ENCODE measurements around the gene PHB1.

Gene PHB1

DNA sequence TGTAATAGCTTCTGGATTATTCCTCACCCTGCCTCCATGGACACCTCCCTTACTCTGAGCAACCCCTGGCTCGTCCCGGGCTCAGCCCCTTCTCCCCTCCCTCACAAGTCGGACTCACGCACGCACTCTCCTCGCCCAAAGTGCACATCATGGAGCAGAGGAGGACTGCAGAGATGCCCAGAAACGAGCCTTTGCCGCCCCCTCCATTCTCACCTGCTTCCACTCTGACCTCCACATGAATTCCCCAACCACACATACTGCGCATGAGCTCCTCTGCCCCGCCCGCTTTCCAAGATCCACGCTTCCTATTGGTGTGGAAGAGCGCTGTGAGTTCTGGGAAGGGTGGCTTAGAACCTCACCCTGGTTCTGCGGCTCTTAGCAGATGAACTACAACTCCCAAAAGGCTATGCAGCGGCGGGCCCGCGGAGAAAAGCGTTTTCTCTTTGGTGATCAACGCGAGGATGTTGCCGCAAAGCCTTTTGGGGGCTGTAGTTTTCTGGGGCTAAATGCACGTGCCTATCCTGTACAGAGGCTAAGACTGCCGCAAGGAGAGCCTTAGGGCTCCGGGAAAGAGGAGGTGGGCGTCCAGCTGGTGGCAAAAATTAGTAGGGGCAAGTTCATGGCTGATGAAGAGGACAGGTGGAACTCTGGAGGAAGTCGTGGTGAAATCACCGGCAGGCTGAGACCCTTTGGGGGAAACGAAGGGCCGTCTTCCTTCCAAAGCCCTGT, at the start of gene PHB1:
TSS of gene PHB1 (minus strand) at position 261 of the 729 bp plus-strand sequence. CDS start 1,618 bp downstream, outside the sequence.
- Histone ChIP-seq H3K27me3 (ENCODE audit: insufficient read depth, low read length) (no peaks in the 10 kb centered on the region), H3K27ac (ENCODE audit: low read depth, low read length) (no peak within 1 kb of the TSS), H3K4me3 (ENCODE audit: low read depth, low read length) (peak within 1 kb of the TSS; percentile 78), H3K79me2 (ENCODE audit: control insufficient read depth, insufficient read depth, low read length, unreplicated experiment) (peaks cover 21% of the 10 kb centered on the region), H3K4me1 (ENCODE audit: control insufficient read depth, insufficient read depth, low read length, unreplicated experiment) (peaks cover 6% of the 10 kb centered on the region), H3K36me3 (ENCODE audit: insufficient read depth, low read length) (peaks cover 22% of the 10 kb centered on the region), H2AFZ (ENCODE audit: low read length, unreplicated experiment) (peak within 1 kb of the TSS; percentile 56)

DNA sequence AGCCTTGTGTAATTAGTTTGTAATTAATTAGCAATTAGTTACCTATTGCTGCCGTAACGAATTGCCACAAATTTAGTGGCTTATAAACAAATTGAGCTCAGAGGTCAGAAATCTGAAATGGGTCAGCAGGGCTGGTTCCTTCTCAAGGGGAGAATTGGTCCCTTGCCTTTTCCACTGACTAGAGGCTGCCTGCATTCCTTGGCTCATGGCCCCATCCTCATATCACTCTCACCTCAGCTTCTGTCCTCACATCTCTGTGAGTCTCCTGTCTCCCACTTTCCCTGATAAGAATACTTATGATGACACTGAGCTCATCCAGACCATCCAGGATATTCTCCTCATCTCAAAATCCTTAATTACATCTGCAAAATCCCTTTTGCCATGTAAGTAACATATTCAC, 49.4 kb upstream of the PHB1 start:
- no peak overlapping the region for H3K4me3 ChIP-seq (ENCODE audit: low read depth, low read length)
- H3K36me3 ChIP-seq (ENCODE audit: insufficient read depth, low read length) = no peaks in the 10 kb centered on the region
- no peak overlapping the region for H3K27ac ChIP-seq (ENCODE audit: low read depth, low read length)
- H3K4me1 ChIP-seq (ENCODE audit: control insufficient read depth, insufficient read depth, low read length, unreplicated experiment) = no peaks in the 10 kb centered on the region
- H3K27me3 ChIP-seq (ENCODE audit: insufficient read depth, low read length) = peaks cover 82% of the 10 kb centered on the region
- no peak overlapping the region for H2AFZ ChIP-seq (ENCODE audit: low read length, unreplicated experiment)
- no peaks in the 10 kb centered on the region for H3K79me2 ChIP-seq (ENCODE audit: control insufficient read depth, insufficient read depth, low read length, unreplicated experiment)

- peaks cover 84% of the 10 kb centered on the region for H3K27me3 ChIP-seq (ENCODE audit: insufficient read depth, low read length)
- H3K27ac ChIP-seq (ENCODE audit: low read depth, low read length) = no peak overlapping the region
- H2AFZ ChIP-seq (ENCODE audit: low read length, unreplicated experiment) = no peak overlapping the region
- H3K36me3 ChIP-seq (ENCODE audit: insufficient read depth, low read length) = no peaks in the 10 kb centered on the region
- H3K79me2 ChIP-seq (ENCODE audit: control insufficient read depth, insufficient read depth, low read length, unreplicated experiment) = no peaks in the 10 kb centered on the region
- H3K4me3 ChIP-seq (ENCODE audit: low read depth, low read length) = no peak overlapping the region
- H3K4me1 ChIP-seq (ENCODE audit: control insufficient read depth, insufficient read depth, low read length, unreplicated experiment) = no peaks in the 10 kb centered on the region
These were observed 46.9 kb upstream of the PHB1 start for GRCh38 chr17:49461580-49461979.

GRCh38 chr17:49460401-49460800, 45.7 kb upstream of the PHB1 start:
- Histone ChIP-seq H3K79me2 (ENCODE audit: control insufficient read depth, insufficient read depth, low read length, unreplicated experiment) (no peaks in the 10 kb centered on the region), H3K27ac (ENCODE audit: low read depth, low read length) (no peak overlapping the region), H3K36me3 (ENCODE audit: insufficient read depth, low read length) (no peaks in the 10 kb centered on the region), H2AFZ (ENCODE audit: low read length, unreplicated experiment) (no peak overlapping the region), H3K4me1 (ENCODE audit: control insufficient read depth, insufficient read depth, low read length, unreplicated experiment) (peaks cover 4% of the 10 kb centered on the region), H3K27me3 (ENCODE audit: insufficient read depth, low read length) (peaks cover 83% of the 10 kb centered on the region), H3K4me3 (ENCODE audit: low read depth, low read length) (no peak overlapping the region)

GRCh38 chr17:49459401-49459984, 44.8 kb upstream of the PHB1 start:
- no peaks in the 10 kb centered on the region for H3K79me2 ChIP-seq (ENCODE audit: control insufficient read depth, insufficient read depth, low read length, unreplicated experiment)
- H3K4me3 ChIP-seq (ENCODE audit: low read depth, low read length) = no peak overlapping the region
- no peaks in the 10 kb centered on the region for H3K36me3 ChIP-seq (ENCODE audit: insufficient read depth, low read length)
- no peak overlapping the region for H2AFZ ChIP-seq (ENCODE audit: low read length, unreplicated experiment)
- H3K27ac ChIP-seq (ENCODE audit: low read depth, low read length) = no peak overlapping the region
- peaks cover 76% of the 10 kb centered on the region for H3K27me3 ChIP-seq (ENCODE audit: insufficient read depth, low read length)
- H3K4me1 ChIP-seq (ENCODE audit: control insufficient read depth, insufficient read depth, low read length, unreplicated experiment) = peaks cover 4% of the 10 kb centered on the region

DNA sequence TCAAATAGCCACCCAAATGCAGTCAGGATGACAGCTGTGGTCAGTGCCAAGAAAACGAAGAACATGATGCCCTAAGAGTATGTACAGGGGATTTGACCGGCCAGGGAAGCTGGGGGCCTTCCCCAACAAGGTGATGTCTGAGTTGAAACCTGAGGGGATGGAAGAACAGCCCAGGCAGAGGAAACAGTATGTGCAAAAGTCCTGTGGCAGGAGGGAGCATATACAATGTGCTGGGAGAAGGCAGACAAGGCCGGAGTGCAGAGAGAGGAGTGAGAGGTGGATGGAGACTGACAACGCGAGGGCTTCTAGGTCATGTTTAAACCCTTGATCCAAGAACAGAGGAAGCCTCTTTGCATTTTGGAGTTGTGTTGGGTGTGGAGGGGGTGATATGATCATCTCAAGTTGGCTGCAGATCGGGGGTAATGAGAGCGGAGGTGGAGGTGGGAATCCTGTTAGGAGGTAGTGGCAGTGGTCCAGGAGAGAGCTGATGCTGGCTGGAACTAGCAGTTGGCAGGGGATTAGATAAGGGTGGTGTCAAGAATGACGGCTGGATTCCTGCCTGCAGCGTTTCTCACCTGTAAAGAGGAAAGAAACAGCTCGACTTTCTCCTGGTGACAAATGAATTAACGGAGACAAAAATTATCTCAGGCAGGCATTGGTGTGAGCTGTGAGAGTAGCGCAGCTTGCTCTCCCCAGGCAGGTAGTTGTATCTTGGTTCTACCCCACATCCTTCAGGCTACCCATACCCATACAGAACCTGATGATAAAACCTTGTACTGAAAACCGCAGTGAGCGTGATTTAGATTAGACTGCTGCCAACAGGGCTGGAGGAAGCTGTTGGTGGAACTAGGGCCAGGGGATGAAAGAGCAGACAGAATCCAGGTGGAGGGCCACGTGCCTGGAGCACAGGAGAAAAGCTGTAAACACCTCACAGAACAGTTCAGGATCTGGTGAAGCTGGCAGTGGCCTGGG, 43.2 kb upstream of the PHB1 start:
- Histone ChIP-seq H3K4me1 (ENCODE audit: control insufficient read depth, insufficient read depth, low read length, unreplicated experiment) (peaks cover 4% of the 10 kb centered on the region), H3K36me3 (ENCODE audit: insufficient read depth, low read length) (no peaks in the 10 kb centered on the region), H3K27ac (ENCODE audit: low read depth, low read length) (no peak overlapping the region), H3K79me2 (ENCODE audit: control insufficient read depth, insufficient read depth, low read length, unreplicated experiment) (no peaks in the 10 kb centered on the region), H2AFZ (ENCODE audit: low read length, unreplicated experiment) (no peak overlapping the region), H3K27me3 (ENCODE audit: insufficient read depth, low read length) (peaks cover 60% of the 10 kb centered on the region), H3K4me3 (ENCODE audit: low read depth, low read length) (no peak overlapping the region)

DNA sequence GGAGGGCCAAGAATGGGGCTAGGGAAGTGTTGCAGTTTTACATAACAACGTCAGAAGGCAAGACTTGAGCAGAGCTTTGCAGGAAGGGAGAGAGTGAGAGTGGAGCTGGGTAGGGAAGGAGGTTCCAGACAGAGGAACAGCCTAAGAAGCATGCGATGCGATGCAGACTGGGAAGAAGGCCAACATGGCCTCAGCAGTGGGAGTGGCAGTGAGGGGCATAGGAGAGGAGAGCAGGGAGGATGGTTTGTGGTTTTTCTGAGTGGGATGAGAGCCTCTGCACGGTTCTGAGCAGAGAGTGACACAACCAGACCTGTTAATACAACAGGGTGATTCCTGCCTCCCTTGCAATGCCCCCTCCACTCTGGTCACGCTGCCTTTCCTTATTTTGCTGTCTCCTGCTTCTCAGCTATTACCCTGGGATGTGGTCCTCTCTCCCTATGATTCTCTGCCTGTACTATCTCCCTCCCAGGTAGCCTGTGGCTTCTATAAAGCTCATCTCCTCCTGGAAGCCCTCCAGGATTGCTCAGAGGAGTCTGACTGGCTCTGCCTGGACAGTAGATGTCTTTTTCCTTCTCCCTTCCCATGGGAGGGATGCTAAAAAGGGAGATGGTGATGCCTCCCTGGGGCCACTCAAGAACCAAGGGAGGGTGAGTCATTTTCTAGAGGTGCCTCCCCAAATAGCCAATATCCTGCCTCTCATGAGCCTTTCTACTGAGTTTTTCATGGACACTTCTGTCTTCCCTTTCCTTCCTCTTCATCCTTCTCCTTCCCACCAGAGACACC, 41.7 kb upstream of the PHB1 start:
- H3K27me3 ChIP-seq (ENCODE audit: insufficient read depth, low read length) = peaks cover 47% of the 10 kb centered on the region
- H3K4me1 ChIP-seq (ENCODE audit: control insufficient read depth, insufficient read depth, low read length, unreplicated experiment) = peaks cover 4% of the 10 kb centered on the region
- no peaks in the 10 kb centered on the region for H3K79me2 ChIP-seq (ENCODE audit: control insufficient read depth, insufficient read depth, low read length, unreplicated experiment)
- no peaks in the 10 kb centered on the region for H3K36me3 ChIP-seq (ENCODE audit: insufficient read depth, low read length)
- no peak overlapping the region for H3K4me3 ChIP-seq (ENCODE audit: low read depth, low read length)
- no peak overlapping the region for H2AFZ ChIP-seq (ENCODE audit: low read length, unreplicated experiment)
- H3K27ac ChIP-seq (ENCODE audit: low read depth, low read length) = no peak overlapping the region

DNA sequence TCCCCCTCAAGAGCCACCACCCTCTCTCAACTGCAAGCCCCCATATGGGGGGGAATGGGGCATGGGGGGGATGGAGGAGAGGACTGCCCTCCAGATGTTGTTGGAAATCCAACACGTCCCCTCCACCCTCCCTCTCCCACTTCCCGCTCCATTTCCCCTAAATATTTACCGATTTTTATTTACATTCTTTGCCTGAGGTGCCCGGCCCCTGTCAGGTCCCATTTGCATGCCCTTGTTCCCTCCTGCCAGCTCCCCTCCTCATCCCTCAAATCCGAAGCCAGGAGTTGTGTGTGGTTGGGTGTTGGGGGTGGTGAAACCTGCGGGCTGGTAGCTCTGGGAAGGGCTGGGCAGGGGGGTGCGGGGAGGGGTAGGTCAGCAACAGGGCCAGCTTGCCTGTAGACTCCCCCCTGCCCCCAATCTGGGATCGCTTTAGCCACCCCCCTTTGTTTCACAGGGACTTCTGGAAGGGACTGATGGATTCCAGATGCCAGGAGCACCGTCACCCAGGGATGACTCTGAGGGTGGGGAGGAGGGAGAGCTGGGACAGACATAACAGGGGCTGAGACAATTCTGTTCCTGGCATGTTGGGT, 40.7 kb upstream of the PHB1 start:
- Histone ChIP-seq H3K4me3 (ENCODE audit: low read depth, low read length) (no peak overlapping the region), H3K27ac (ENCODE audit: low read depth, low read length) (no peak overlapping the region), H2AFZ (ENCODE audit: low read length, unreplicated experiment) (no peak overlapping the region), H3K4me1 (ENCODE audit: control insufficient read depth, insufficient read depth, low read length, unreplicated experiment) (peaks cover 4% of the 10 kb centered on the region), H3K27me3 (ENCODE audit: insufficient read depth, low read length) (peaks cover 37% of the 10 kb centered on the region), H3K79me2 (ENCODE audit: control insufficient read depth, insufficient read depth, low read length, unreplicated experiment) (no peaks in the 10 kb centered on the region), H3K36me3 (ENCODE audit: insufficient read depth, low read length) (no peaks in the 10 kb centered on the region)

- H3K27ac ChIP-seq (ENCODE audit: low read depth, low read length) = no peak overlapping the region
- H3K4me3 ChIP-seq (ENCODE audit: low read depth, low read length) = no peak overlapping the region
- H3K36me3 ChIP-seq (ENCODE audit: insufficient read depth, low read length) = no peaks in the 10 kb centered on the region
- H3K79me2 ChIP-seq (ENCODE audit: control insufficient read depth, insufficient read depth, low read length, unreplicated experiment) = no peaks in the 10 kb centered on the region
- peaks cover 4% of the 10 kb centered on the region for H3K4me1 ChIP-seq (ENCODE audit: control insufficient read depth, insufficient read depth, low read length, unreplicated experiment)
- H2AFZ ChIP-seq (ENCODE audit: low read length, unreplicated experiment) = no peak overlapping the region
- H3K27me3 ChIP-seq (ENCODE audit: insufficient read depth, low read length) = peaks cover 24% of the 10 kb centered on the region
These were observed 39.4 kb upstream of the PHB1 start for GRCh38 chr17:49454050-49454449.

DNA sequence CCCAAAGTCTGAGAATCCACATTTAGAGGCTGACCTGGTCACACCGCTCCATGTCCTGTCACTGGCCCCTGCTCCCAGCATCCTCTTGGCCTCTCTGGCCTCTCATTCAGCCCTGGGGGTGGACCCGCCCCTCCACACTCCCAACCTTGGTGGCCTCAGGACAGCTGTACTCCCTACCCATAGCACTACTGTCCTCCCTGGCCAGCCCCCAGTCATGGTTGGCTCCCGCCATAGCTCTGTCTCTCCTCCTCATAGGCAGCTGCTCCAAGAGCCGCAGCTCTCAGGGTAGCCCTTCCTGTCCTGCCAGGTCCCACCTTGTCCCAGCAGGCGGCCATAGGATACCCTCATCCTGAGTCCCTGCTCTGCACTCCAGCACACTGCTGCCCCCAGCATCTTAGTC, 38.0 kb upstream of the PHB1 start:
- Histone ChIP-seq H3K4me3 (ENCODE audit: low read depth, low read length) (no peak overlapping the region), H3K27me3 (ENCODE audit: insufficient read depth, low read length) (peaks cover 12% of the 10 kb centered on the region), H3K79me2 (ENCODE audit: control insufficient read depth, insufficient read depth, low read length, unreplicated experiment) (no peaks in the 10 kb centered on the region), H3K27ac (ENCODE audit: low read depth, low read length) (no peak overlapping the region), H2AFZ (ENCODE audit: low read length, unreplicated experiment) (no peak overlapping the region), H3K36me3 (ENCODE audit: insufficient read depth, low read length) (no peaks in the 10 kb centered on the region), H3K4me1 (ENCODE audit: control insufficient read depth, insufficient read depth, low read length, unreplicated experiment) (peaks cover 4% of the 10 kb centered on the region)
